ENCODE data around the gene DGKD.

Gene DGKD

GRCh38 chr2:233336541-233336940 lies 17.8 kb upstream of the DGKD start:
- DNase-seq (ENCODE audit: low read depth in 2 of 2) = no peak

GRCh38 chr2:233338046-233338445 lies 16.2 kb upstream of the DGKD start:
- no peak for DNase-seq (ENCODE audit: low read depth in 2 of 2)

- no peak for DNase-seq (ENCODE audit: low read depth in 2 of 2)
These were observed 15.4 kb upstream of the DGKD start for GRCh38 chr2:233338812-233339368.

- DNase-seq (ENCODE audit: low read depth in 2 of 2) = no peak
These were observed 14.9 kb upstream of the DGKD start for GRCh38 chr2:233339427-233339826.

DNA sequence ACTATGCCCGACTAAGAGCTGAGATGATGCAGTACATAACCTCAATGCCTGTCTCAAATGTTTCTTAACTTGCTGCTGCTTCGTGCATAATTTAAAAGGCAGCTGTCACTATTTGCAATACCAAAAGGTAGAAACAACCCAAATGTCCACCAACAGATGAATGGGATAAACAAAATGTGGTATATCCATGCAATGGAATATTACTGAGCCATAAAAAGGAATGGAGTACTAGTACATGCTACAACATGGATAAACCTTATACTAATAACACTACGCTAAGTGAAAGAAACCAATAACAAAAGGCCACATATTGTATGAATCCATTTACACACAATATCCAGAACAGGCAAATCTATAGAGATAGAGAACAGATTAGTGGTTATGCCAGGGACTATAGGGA lies 13.0 kb upstream of the DGKD start:
- no peak for DNase-seq (ENCODE audit: low read depth in 2 of 2)

DNA sequence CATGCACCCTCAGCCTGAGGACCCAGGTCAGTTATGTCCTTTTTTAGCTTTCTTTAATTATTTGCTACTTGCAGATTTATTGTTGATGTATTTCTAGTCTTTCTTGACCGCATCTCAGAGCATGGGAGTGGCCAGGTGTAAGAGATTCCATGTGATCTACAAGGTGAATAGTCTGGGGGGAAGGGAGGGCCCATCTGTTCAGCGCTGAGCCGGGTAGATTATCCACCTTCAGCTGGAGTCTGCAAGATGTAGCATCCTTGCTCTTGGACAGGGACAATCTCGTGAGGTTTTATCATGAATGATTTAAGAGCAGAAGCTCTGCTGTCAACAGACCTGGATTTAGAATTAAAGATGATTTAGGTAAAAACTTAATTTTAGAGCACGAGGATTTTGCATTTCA lies 12.0 kb upstream of the DGKD start:
- DNase-seq (ENCODE audit: low read depth in 2 of 2) = no peak

GRCh38 chr2:233343171-233343705 lies 11.1 kb upstream of the DGKD start:
- DNase-seq (ENCODE audit: low read depth in 2 of 2) = no peak

DNA sequence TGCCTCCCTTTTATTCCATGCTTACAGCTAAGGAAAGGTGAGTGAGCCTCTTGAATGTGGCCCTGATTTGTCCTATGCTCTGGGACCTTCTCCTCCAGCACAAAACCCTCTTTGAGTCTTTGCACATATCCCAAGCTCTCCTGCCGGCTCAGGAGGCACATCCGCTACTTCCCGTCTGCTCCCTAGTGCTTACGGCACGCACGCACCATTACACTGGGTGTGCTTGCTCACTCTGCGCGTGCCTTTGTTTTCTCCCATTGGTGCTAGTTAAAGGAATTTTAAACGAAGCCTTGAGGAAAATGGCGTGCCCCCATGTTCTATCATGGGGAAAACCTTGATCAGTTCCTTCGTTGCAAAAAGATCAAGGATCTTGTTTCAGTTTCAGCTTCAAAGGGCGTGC lies 7.9 kb upstream of the DGKD start:
- no peak for DNase-seq (ENCODE audit: low read depth in 2 of 2)

GRCh38 chr2:233346930-233347329 lies 7.4 kb upstream of the DGKD start:
- no peak for DNase-seq (ENCODE audit: low read depth in 2 of 2)

DNA sequence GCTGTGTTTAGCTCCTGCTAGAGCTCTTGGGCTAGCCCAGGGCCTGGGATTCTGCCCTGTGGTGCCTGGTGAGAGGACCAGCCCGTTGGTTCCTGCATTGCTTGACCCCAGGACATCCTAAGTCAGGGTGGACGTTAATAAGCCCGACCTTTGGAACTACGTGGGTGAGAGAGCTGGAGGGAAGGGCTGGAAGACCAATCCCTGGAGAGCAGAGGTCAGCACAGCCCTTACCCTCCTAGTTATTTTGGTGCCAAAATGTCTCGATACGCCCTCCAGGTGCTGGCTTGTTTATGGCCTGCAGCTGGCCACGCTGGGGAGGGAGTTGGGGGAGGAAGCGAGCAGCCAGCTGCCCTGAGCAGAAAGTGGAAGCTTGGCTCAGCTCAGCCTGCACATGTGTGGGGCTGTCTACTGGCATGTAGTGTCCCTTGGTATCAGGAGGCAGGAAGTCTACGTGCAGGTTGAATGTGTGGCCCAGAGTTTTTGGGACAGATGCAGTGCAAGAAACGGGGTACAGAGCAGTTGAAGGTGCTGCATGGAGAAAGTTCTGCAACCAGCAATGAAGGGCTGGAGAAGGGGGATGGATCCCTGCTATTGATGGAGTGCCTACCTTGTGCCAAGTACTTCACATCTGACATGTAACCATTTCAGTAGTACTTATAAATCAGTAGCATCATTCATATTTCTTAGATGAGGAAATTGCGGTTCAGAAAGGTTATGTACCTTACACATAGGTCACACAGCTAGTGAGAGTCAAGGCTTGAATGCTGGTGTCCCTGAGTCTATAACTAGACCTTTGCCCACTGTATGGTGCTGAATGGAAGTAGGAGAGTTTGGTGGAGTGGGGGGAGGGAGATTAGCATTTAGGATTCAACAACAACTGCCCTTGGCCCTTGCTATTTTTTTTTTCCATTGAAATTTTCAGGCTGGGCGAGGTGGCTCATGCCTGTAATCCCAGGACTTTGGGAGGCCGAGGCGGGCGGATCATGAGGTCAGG lies 5.0 kb upstream of the DGKD start:
- no peak for DNase-seq (ENCODE audit: low read depth in 2 of 2)

DNA sequence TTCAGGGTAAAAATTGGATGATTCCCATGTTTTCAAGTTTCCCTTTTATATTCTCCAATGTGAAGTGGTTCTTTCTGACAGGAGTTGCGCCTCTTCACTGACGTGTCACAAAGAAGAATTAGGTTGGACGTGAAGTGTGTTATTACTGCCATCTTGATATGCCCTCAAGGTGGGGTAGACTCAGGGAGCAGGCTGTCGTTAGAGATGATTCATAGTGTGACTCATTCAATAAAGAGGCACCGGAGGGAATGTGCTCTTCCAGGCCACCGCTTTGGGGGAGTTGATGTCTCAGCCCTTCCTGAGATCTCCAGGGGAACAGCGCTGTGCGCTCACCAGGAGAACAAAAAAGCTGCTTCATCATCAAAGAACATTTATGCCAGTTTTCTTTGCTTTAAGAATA lies 3.6 kb upstream of the DGKD start:
- DNase-seq (ENCODE audit: low read depth in 2 of 2) = peak; percentile 9 to 33

GRCh38 chr2:233351423-233351822 lies 2.9 kb upstream of the DGKD start:
- DNase-seq (ENCODE audit: low read depth in 2 of 2) = no peak

GRCh38 chr2:233352141-233352842 lies 2.0 kb upstream of the DGKD start:
- no peak for DNase-seq (ENCODE audit: low read depth in 2 of 2)

DNA sequence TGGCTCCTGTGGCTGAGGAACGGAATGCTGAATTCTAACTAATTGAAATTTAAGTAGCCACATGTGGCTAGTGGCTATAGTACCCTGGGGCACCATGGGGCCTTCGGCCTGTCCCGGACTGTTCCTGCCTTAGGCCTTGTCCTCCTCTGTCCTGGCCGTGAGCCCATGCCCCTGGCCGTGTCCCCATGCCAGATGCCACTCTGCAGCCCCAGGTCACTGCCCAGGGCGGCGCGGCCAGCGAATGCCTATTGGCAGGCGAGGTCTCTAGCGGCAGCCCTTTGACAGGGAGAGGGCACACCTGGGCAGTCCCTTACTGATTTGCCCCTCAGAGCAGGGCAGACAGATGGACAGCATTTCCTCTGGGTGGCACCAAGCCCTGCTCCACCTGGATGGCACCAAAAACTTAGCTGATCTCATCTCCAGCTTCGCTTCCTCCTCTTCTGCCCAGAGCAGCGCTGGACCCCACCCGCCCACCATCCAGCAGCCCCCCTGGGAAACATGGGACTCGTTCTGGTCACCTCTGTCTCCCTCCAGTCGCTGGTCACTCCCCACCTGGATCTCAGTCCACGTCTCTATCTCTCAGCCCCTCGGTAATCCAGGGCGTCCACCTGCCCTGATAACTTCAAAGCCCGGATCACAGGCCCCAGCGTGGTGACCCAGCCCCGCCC lies 1.1 kb upstream of the DGKD start:
- DNase-seq (ENCODE audit: low read depth in 2 of 2) = no peak

DNA sequence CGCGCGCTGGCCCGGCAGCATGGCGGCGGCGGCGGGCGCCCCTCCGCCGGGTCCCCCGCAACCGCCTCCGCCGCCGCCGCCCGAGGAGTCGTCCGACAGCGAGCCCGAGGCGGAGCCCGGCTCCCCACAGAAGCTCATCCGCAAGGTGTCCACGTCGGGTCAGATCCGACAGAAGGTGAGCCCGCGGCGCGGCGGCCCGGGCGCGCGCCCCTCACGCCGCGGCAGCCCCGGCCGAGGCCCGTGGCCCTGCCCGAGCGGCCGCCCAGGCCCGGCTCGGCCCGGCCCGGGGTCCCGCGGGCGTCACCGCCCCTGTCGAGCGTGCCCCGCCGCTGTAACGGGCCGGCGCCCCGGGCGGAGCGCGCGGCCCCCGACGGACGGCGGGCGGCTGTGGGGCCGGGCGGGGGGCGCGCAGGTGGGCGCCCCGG lies 218 bp downstream of the DGKD start:
- no peak for DNase-seq (ENCODE audit: low read depth in 2 of 2)

DNA sequence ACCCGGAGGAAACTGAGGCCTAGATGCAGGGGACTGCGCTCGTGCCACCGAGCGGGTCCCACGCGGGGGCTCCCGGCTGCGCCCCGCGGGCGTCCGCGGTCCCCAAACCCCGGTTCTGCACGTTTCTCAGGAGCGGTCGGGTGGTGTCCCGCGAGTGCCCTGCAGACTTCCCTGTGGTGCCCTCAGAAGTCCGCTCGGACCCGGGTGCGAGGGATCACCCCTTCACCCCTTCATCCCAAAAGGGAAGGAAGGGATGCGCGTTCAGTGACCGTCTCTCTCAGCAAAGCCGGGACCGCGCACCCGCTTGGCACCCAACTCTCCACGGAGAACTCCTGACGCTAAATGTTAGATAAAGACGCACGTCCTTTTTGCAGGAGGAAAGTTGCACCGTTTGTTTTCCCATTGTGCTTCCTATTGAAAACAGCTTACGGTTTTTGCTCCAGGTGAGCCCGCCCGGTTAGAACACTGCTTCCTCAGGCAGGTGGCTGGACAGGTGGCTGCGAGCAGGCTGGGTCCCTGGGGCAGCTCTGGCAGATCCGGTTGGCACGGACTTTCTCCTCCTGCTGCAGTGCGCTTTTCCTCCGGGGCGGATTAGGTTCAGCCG lies 779 bp downstream of the DGKD start:
- no peak for DNase-seq (ENCODE audit: low read depth in 2 of 2)

DNA sequence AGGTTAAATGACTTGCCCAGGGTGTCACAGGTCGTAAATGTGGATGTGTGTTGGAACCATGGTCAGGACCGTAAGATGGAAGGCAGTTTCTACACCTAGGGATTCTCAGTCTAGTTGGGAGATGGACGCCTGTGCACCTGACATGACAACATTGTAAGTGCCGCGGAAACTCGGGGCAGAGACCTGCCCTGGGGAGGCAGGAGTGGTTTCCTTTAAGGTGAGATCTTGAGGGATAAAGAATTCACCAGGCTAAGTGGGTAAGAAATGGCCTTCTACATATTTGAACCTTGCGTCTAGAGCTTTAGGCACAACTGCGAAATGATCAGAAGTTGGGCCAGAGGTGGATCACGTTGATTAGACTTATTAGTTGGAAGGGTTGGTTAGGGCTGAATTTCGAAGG lies 1.6 kb downstream of the DGKD start:
- no peak for DNase-seq (ENCODE audit: low read depth in 2 of 2)

- no peak for DNase-seq (ENCODE audit: low read depth in 2 of 2)
These were observed 2.4 kb downstream of the DGKD start for GRCh38 chr2:233356546-233357308.

GRCh38 chr2:233358335-233358734 lies 4.0 kb downstream of the DGKD start:
- DNase-seq (ENCODE audit: low read depth in 2 of 2) = no peak

DNA sequence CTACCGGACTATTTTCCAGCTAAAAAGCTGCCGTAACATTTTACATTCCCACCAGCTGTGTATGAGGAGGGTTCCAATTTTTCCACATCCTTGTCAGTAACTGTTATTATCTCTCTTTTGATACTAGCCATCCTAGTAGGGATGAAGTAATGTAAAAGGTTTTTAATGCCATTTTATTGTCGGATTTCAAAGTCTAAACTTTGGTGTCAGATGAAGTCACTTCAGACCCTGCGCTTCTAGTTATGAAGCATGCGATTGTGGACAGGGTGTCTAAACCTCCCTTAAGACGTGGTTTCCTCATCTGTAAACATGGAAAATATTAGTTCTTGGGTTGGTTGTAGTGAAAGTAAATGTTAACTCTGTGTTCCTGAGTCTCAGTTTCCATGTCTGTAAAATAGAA lies 4.7 kb downstream of the DGKD start:
- no peak for DNase-seq (ENCODE audit: low read depth in 2 of 2)

DNA sequence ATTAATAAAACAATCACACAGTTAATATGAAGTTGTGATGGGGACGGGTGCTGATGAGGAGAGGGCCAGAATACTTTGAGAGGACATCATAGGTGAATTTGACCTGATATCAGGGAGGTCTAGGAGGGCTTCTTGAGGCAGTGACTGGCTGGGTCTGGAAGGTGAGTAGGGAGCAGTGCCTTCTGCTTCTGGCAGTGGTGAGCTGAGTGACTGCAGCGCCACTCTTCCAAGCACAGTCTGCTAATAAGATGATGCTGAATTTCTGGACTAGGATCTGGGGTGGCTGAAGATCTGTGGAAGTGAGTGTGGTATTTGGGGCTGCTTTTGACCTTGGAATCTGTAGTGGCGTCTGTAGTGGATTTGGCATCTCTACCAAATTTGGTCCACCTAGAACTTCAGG lies 5.5 kb downstream of the DGKD start:
- no peak for DNase-seq (ENCODE audit: low read depth in 2 of 2)
